Measurements from ENCODE around the gene RECQL5. TPM values are rescaled to one million over a fixed set of nuclear protein-coding genes. Genes with fewer than 3 reads are reported as not detected.

Gene RECQL5
- total RNA-seq, 4 donors from 2014 or later: 25.1 to 82.8 (median 34.0) TPM

DNA sequence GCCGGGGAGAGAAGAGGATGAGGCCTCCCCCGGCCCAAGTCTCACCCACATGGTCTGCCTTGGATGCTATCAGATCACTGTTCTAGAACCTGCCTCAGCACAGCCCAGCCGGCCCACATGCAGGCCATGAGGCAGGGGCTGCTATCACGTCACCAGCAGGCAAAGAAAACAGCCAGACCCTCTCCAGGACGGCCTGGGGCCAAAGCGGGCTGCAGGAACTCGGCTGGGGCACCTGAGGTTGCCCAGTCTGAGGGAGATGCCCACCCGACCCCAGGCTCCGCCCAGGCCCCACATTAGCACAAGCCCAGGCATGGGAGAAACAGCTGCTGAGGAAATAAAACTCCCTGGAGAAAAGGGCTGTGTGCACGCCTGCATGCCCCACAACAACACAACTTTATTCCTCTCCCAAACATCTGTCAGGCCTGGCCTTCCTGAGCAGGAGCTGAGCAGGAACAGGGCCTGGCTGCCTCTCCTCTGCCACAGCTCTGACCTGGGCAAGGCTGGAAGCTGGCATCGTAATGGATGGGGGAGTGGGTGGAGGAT is 40.4 kb downstream of the RECQL5 start:
- Histone ChIP-seq H3K9me3 (no peaks in the 10 kb centered on the region), H3K4me3 (no peak overlapping the region), H3K4me1 (no peaks in the 10 kb centered on the region), H3K27me3 (no peaks in the 10 kb centered on the region), H3K27ac (no peak overlapping the region), H3K36me3 (peaks cover 6 to 86% (median 8%) of the 10 kb centered on the region in 3 donors)
- TF ChIP-seq, protein P1, sequence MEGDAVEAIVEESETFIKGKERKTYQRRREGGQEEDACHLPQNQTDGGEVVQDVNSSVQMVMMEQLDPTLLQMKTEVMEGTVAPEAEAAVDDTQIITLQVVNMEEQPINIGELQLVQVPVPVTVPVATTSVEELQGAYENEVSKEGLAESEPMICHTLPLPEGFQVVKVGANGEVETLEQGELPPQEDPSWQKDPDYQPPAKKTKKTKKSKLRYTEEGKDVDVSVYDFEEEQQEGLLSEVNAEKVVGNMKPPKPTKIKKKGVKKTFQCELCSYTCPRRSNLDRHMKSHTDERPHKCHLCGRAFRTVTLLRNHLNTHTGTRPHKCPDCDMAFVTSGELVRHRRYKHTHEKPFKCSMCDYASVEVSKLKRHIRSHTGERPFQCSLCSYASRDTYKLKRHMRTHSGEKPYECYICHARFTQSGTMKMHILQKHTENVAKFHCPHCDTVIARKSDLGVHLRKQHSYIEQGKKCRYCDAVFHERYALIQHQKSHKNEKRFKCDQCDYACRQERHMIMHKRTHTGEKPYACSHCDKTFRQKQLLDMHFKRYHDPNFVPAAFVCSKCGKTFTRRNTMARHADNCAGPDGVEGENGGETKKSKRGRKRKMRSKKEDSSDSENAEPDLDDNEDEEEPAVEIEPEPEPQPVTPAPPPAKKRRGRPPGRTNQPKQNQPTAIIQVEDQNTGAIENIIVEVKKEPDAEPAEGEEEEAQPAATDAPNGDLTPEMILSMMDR (IDR thresholded peaks at IDR 0.05): no peak
- no peak for TF ChIP-seq POLR2A (IDR thresholded peaks at IDR 0.05)
- intact Hi-C loops (cut with DNase I): no loop called here
- DNase-seq: no peak
- WGBS, 2 donors: 60 to 79% methylated on average over 1 to 4 of the region's 11 CpGs

DNA sequence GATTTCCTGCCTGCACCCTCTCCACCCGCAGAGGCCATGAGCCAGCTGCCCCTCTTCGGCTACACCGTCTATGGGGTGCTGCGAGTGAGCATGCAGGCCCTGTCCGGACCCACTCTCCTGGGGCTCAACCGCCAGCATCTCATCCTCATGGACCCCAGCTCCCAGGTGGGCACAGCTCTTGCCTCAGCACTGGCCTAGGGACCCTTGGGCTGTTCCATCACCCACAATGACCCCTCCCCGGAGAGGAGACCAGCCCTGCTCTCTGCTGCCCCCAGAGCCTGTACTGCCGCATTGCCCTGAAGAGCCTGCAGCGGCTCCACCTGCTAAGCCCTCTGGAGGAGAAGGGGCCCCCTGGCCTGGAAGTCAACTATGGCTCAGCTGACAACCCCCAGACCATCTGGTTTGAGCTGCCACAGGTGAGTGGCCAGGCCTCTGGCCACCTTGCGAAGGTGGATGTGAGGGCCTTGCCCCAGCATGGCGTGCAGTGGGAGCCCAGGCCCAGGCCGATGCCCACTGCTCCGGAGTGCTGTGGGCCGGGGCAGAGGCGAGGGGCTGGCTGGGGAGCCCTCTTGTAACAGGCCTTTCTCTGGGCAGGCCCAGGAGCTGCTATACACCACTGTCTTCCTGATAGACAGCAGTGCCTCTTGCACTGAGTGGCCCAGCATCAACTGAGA is 41.0 kb downstream of the RECQL5 start:
- no peak for DNase-seq
- H3K9me3 ChIP-seq: no peaks in the 10 kb centered on the region
- H3K4me1 ChIP-seq: no peaks in the 10 kb centered on the region

DNA sequence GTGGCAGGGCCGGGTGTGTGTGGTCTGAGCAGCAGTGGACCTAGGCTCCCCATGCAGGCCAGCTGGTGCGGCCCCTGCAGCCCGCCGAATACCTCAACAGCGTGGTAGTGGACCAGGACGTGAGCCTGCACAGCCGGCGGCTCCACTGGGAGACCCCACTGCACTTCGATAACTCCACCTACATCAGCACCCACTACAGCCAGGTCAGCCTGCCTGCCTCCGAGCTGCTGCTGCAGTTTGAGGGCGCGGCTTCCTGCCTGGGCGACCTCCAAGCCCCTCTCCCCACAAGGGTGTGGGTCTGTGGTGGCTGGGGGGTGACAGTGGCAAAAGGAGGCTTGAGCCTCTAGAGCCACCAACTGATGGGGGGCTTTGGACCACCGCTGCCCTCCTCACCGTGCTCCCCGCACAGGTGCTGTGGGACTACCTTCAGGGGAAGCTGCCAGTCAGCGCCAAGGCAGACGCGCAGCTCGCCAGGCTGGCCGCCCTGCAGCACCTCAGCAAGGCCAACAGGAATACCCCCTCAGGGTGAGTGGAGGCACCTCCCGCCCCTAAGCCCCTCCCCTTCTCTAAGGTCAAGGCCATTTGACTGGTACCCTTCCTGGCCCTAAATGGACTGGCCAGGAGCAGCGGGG is 42.1 kb downstream of the RECQL5 start:
- Histone ChIP-seq H3K4me1 (no peaks in the 10 kb centered on the region), H3K9me3 (no peaks in the 10 kb centered on the region), H3K36me3 (peaks cover 3 to 86% (median 8%) of the 10 kb centered on the region in 3 donors), H3K27ac (no peak overlapping the region), H3K4me3 (no peak overlapping the region), H3K27me3 (no peaks in the 10 kb centered on the region)
- DNase-seq: no peak
- no peak for TF ChIP-seq POLR2A (IDR thresholded peaks at IDR 0.05)
- TF ChIP-seq, protein P1 (IDR thresholded peaks at IDR 0.05): no peak
- 81 to 90% methylated on average over 4 to 6 of the region's 23 CpGs for WGBS, 2 donors
- intact Hi-C loops (cut with DNase I): no loop called here

More for the DNA sequence above, 41.0 kb downstream of the RECQL5 start:
- no peaks in the 10 kb centered on the region for H3K27me3 ChIP-seq
- WGBS, 2 donors: 75% methylated on average over 4 of the region's 15 CpGs; no CpG with 5 or more reads in 1 of the 2 donors
- intact Hi-C loops (cut with DNase I): no loop called here
- H3K36me3 ChIP-seq: peaks cover 6 to 86% (median 8%) of the 10 kb centered on the region in 3 donors
- H3K27ac ChIP-seq: no peak overlapping the region
- TF ChIP-seq, protein P1 (IDR thresholded peaks at IDR 0.05): peak in 5 of 6 experiments; percentile 10 to 55 (median 30)
- no peak for TF ChIP-seq POLR2A (IDR thresholded peaks at IDR 0.05)
- no peak overlapping the region for H3K4me3 ChIP-seq

DNA sequence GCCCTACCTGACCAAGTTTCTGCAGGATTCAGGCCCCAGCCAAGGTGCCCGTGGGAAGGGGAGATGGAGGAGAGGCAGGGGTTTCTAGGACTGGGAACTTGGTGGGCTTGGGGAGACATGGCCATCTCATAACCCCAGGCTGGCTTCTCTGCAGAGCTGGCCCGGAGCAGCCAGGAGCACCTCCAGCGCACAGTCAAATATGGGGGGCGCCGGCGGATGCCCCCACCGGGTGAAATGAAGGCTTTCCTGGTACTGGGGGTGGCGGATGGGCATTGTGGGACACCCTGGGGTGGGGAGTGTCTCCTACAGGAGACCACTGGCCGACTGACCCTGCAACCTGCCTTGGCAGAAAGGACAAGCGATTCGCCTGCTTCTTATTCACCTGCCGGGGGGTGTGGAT is 42.9 kb downstream of the RECQL5 start:
- no peaks in the 10 kb centered on the region for H3K4me1 ChIP-seq
- TF ChIP-seq, protein P1 (IDR thresholded peaks at IDR 0.05): no peak
- no peak for TF ChIP-seq POLR2A (IDR thresholded peaks at IDR 0.05)
- no peaks in the 10 kb centered on the region for H3K9me3 ChIP-seq
- H3K27ac ChIP-seq: no peak overlapping the region
- no peak for DNase-seq
- H3K27me3 ChIP-seq: no peaks in the 10 kb centered on the region
- intact Hi-C loops (cut with DNase I): no loop called here
- WGBS, 2 donors: 82 to 83% methylated on average over 6 to 8 of the region's 12 CpGs
- H3K36me3 ChIP-seq: peaks cover 0 to 86% (median 8%) of the 10 kb centered on the region in 3 donors
- H3K4me3 ChIP-seq: no peak overlapping the region

DNA sequence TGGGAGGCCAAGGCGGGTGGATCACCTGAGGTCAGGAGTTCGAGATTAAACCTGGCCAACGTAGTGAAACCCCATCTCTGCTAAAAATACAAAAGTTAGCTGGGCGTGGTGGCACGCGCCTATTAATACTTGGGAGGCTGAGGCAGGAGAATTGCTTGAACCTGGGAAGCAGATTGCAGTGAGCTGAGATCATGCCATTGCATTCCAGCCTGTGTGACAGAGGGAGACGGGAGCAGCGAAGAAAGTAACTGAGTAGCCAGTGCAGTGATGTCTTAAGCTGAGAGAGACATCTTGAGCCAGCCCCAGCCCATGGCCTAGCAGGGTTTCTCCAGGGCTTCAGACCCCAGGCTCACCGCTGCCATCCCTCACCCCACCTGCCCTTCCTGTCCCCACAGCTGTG is 43.6 kb downstream of the RECQL5 start:
- no peaks in the 10 kb centered on the region for H3K9me3 ChIP-seq
- no peaks in the 10 kb centered on the region for H3K4me1 ChIP-seq
- no peak for DNase-seq
- no peaks in the 10 kb centered on the region for H3K27me3 ChIP-seq
- H3K27ac ChIP-seq: no peak overlapping the region
- no peak overlapping the region for H3K4me3 ChIP-seq
- peaks cover 0 to 86% (median 8%) of the 10 kb centered on the region in 3 donors for H3K36me3 ChIP-seq
- TF ChIP-seq POLR2A (IDR thresholded peaks at IDR 0.05): no peak
- TF ChIP-seq, protein P1 (IDR thresholded peaks at IDR 0.05): no peak
- 76 to 90% methylated on average over 9 of the region's 9 CpGs for WGBS, 2 donors
- intact Hi-C loops (cut with DNase I): no loop called here
